Neural cell (in vitro differentiated cells): ENCODE results near the gene NACC1. TPM values are rescaled to one million over a fixed set of nuclear protein-coding genes. Genes with fewer than 3 reads are reported as not detected.

Experiments used
- H2AFZ ChIP-seq: fragments of 200-600, 300-800 bp; sonication (generic), shearing (Covaris generic); 2 replicates; pipeline ENCODE4 v1.6.0; 2014; ENCODE audit warnings: low read depth, mild to moderate bottlenecking, antibody characterized with exemption, low read length, moderate library complexity
- H3F3A ChIP-seq: fragments of 200-600 bp; shearing (Covaris generic); 2 replicates; pipeline ENCODE4 v1.6.1; 2016; ENCODE audit warnings: mild to moderate bottlenecking, moderate library complexity, mixed read lengths, antibody characterized with exemption, low read length; ENCODE audit not compliant: insufficient read depth, poor library complexity, severe bottlenecking
- H3K27ac ChIP-seq: fragments of 200-600, 300-800 bp; sonication (generic), shearing (Covaris generic); 2 replicates; pipeline ENCODE4 v1.5.1; 2014; ENCODE audit warnings: mild to moderate bottlenecking, low read length, moderate library complexity
- H3K27me3 ChIP-seq: fragments of 300-800, 200-600 bp; sonication (generic), shearing (Covaris generic); 2 replicates; pipeline ENCODE4 v1.6.0; 2014; ENCODE audit warnings: mild to moderate bottlenecking, low read depth, low read length, moderate library complexity; ENCODE audit not compliant: insufficient read depth
- H3K36me3 ChIP-seq: fragments of 300-800, 200-600 bp; sonication (generic), shearing (Covaris generic); 2 replicates; pipeline ENCODE4 v1.5.1; 2014; ENCODE audit warnings: mild to moderate bottlenecking, antibody characterized with exemption, low read length, moderate library complexity; ENCODE audit not compliant: insufficient read depth
- H3K4me2 ChIP-seq: fragments of 300-800, 200-600 bp; sonication (generic), shearing (Covaris generic); 2 replicates; pipeline ENCODE4 v1.6.0; 2014; ENCODE audit warnings: mild to moderate bottlenecking, low read length
- H3K4me3 ChIP-seq: fragments of 300-800, 200-600 bp; sonication (generic), shearing (Covaris generic); 2 replicates; pipeline ENCODE4 v1.5.1; 2014; ENCODE audit warnings: mild to moderate bottlenecking, low read length, moderate library complexity
- H3K79me2 ChIP-seq: fragments of 200-600 bp; shearing (Covaris generic); replicated peaks from 2 replicates; pipeline ENCODE4 v1.6.0; 2014; ENCODE audit warnings: mild to moderate bottlenecking, low read length, moderate library complexity; ENCODE audit not compliant: insufficient read depth
- H3K9ac ChIP-seq: fragments of 300-800, 200-600 bp; sonication (generic), shearing (Covaris generic); 2 replicates; pipeline ENCODE4 v1.6.1; 2016; ENCODE audit warnings: mild to moderate bottlenecking, low read length, mixed read lengths
- H3K9me2 ChIP-seq: fragments of 200-600 bp; shearing (Covaris generic); 2 replicates; pipeline ENCODE4 v1.6.1; 2016; ENCODE audit warnings: mild to moderate bottlenecking, low read length, mixed read lengths; ENCODE audit not compliant: insufficient read depth
- H3K9me3 ChIP-seq: fragments of 200-600, 300-800 bp; sonication (generic), shearing (Covaris generic); 2 replicates; pipeline ENCODE4 v1.6.1; 2016; ENCODE audit warnings: mild to moderate bottlenecking, mixed run types, low read length, moderate library complexity, mixed read lengths
- H4K20me1 ChIP-seq: fragments of 200-600 bp; shearing (Covaris generic); 2 replicates; pipeline ENCODE4 v1.6.1; 2016; ENCODE audit warnings: mild to moderate bottlenecking, mixed run types; ENCODE audit not compliant: insufficient read depth
- EP300 ChIP-seq: fragments of 450-650 bp; conservative IDR thresholded peaks from 2 replicates; pipeline ENCODE4 v1.6.1; 2014; ENCODE audit warnings: antibody characterized with exemption, mild to moderate bottlenecking, moderate library complexity; ENCODE audit not compliant: poor library complexity, severe bottlenecking
- EZH2 ChIP-seq: fragments of 200-600, 300-800 bp; shearing (Covaris generic), sonication (generic); IDR thresholded peaks from 2 replicates; pipeline ENCODE4 v1.6.1; 2014; ENCODE audit warnings: antibody characterized with exemption, low read length, borderline replicate concordance, mild to moderate bottlenecking; ENCODE audit not compliant: insufficient read depth, poor library complexity, severe bottlenecking
- MXI1 ChIP-seq: fragments of 450-650 bp; conservative IDR thresholded peaks from 2 replicates; pipeline ENCODE4 v1.6.1; 2014; ENCODE audit warnings: antibody characterized with exemption, mild to moderate bottlenecking; ENCODE audit not compliant: poor library complexity, severe bottlenecking
- POLR2AphosphoS5 ChIP-seq: IDR thresholded peaks from 2 replicates; pipeline ENCODE4 v1.6.1; 2012
- RAD21 ChIP-seq: fragments of 450-650 bp; conservative IDR thresholded peaks from 2 replicates; pipeline ENCODE4 v1.6.1; 2014; ENCODE audit warnings: antibody characterized with exemption, mild to moderate bottlenecking, moderate library complexity
- SMC3 ChIP-seq: fragments of 450-650 bp; conservative IDR thresholded peaks from 2 replicates; pipeline ENCODE4 v1.6.1; 2014; ENCODE audit warnings: antibody characterized with exemption, mild to moderate bottlenecking, moderate library complexity; ENCODE audit not compliant: poor library complexity
- TAF1 ChIP-seq: IDR thresholded peaks from 2 replicates; pipeline ENCODE4 v1.6.1; 2012; ENCODE audit warnings: low read depth
- polyA plus RNA-seq: library from polyadenylated mRNA; depleted of rRNA; stranded (reverse); fragments of >200 nt; gene quantifications from 2 replicates; pipeline ENCODE4 v1.2.3, GENCODE V29; 2014
- TF ChIP-seq, protein P1 (sequence below): fragments of 450-650 bp; IDR thresholded peaks from 2 replicates; pipeline ENCODE4 v1.5.1; 2014; ENCODE audit warnings: antibody characterized with exemption, mild to moderate bottlenecking, moderate library complexity; ENCODE audit not compliant: poor library complexity, severe bottlenecking

Gene NACC1
- polyA plus RNA-seq, 1 donor from 2014 or later = 16.1 TPM

DNA sequence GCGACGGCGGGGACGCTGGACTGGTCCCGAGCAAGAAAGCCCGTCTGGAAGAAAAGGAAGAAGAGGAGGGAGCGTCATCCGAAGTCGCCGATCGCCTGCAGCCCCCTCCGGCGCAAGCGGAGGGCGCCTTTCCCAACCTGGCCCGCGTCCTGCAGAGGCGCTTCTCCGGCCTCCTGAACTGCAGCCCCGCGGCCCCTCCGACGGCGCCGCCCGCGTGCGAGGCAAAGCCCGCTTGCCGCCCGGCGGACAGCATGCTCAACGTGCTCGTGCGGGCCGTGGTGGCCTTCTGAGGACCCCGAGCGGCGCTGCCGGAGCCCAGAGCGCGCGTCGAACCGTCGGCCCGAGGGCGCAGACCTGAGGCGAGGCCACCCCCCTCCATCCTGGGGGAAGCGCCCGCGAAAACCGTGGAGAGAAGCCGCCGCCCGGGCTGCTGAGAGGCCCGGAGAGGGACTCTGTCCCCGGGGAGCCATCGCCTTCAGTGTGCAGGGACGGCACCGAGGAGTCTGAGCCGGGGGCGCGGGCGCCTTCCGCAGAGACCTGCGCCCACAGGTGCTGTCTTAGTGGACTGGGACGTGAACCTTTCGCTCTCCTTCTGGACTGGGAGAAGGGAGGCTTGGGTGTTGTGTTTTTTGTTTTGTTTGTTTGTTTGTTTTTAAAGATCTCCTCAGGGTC lies 35.6 kb downstream of the NACC1 start:
- H4K20me1 ChIP-seq = no peaks in the 10 kb centered on the region
- no peaks in the 10 kb centered on the region for H3K9me3 ChIP-seq
- no peaks in the 10 kb centered on the region for H3K9me2 ChIP-seq
- H3K27me3 ChIP-seq = peaks cover 16% of the 10 kb centered on the region
- H3K9ac ChIP-seq = peak overlapping the region; percentile 92
- H3K4me3 ChIP-seq = peak overlapping the region; percentile 97
- no peaks in the 10 kb centered on the region for H3F3A ChIP-seq
- H3K36me3 ChIP-seq = no peaks in the 10 kb centered on the region
- H3K4me2 ChIP-seq = no peak overlapping the region
- peaks cover 3% of the 10 kb centered on the region for H3K79me2 ChIP-seq
- H3K27ac ChIP-seq = peak overlapping the region; percentile 96
- H2AFZ ChIP-seq = no peak overlapping the region
- TF ChIP-seq EP300 (no peak), SMC3 (no peak), EZH2 (no peak), MXI1 (no peak), RAD21 (no peak), POLR2AphosphoS5 (no peak), TAF1 (no peak)
- TF ChIP-seq, protein P1, sequence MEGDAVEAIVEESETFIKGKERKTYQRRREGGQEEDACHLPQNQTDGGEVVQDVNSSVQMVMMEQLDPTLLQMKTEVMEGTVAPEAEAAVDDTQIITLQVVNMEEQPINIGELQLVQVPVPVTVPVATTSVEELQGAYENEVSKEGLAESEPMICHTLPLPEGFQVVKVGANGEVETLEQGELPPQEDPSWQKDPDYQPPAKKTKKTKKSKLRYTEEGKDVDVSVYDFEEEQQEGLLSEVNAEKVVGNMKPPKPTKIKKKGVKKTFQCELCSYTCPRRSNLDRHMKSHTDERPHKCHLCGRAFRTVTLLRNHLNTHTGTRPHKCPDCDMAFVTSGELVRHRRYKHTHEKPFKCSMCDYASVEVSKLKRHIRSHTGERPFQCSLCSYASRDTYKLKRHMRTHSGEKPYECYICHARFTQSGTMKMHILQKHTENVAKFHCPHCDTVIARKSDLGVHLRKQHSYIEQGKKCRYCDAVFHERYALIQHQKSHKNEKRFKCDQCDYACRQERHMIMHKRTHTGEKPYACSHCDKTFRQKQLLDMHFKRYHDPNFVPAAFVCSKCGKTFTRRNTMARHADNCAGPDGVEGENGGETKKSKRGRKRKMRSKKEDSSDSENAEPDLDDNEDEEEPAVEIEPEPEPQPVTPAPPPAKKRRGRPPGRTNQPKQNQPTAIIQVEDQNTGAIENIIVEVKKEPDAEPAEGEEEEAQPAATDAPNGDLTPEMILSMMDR = no peak

DNA sequence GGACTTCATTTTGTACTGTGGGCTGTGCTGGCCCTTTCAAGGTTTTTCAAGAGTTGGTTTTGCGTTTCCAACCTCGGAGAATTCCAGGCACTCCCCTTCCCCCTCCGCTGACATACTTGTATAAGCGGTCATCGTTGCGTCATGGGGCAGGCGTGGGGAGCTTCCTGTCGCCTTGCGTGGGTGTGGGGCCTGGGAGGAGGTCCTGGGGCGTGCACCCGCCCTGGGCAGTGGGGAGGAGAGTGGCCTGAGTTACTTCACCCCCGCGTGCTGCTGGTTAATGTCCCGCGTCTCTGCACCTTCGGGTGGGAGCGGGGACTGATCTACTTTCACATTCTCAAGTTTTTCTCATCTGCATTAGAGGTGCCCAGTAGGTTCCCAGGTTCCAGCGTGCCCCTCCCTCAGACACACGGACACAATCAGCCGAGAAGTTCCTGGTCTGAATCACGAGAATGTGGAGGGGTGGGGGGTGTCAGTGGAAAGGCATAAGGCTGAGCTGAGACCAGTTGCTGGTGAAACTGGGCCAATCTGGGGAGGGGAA lies 36.2 kb downstream of the NACC1 start:
- Histone ChIP-seq H4K20me1 (no peaks in the 10 kb centered on the region), H3K9me2 (no peaks in the 10 kb centered on the region), H3K27ac (no peak overlapping the region), H3F3A (no peaks in the 10 kb centered on the region), H2AFZ (no peak overlapping the region), H3K4me2 (peak overlapping the region; percentile 36), H3K36me3 (no peaks in the 10 kb centered on the region), H3K27me3 (peaks cover 16% of the 10 kb centered on the region), H3K9me3 (no peaks in the 10 kb centered on the region), H3K4me3 (peak overlapping the region; percentile 97), H3K79me2 (no peaks in the 10 kb centered on the region), H3K9ac (peak overlapping the region; percentile 92)
- TF ChIP-seq POLR2AphosphoS5 (peak; percentile 22), EP300 (no peak)
- TF ChIP-seq, protein P1 = no peak
